Type B pancreatic cell (in vitro differentiated cells): ENCODE measurements around the gene INPPL1. TPM values are rescaled to one million over a fixed set of nuclear protein-coding genes. Genes with fewer than 3 reads are reported as not detected.

ENCODE experiments used
- DNase-seq: peaks from one replicate; pipeline ENCODE4 v3.0.0; 2021; ENCODE audit warnings: mixed read lengths; ENCODE audit not compliant: unreplicated experiment; ENCODE audit errors: extremely low spot score
- H3K27ac Mint-ChIP-seq: 2 replicates; pipeline ENCODE4 v1.8.0; 2021; ENCODE audit warnings: mild to moderate bottlenecking, mixed read lengths
- H3K27me3 Mint-ChIP-seq: 2 replicates; pipeline ENCODE4 v1.8.0; 2021; ENCODE audit warnings: mixed read lengths
- H3K36me3 Mint-ChIP-seq: 2 replicates; pipeline ENCODE4 v1.8.0; 2021; ENCODE audit warnings: mixed read lengths
- H3K4me1 Mint-ChIP-seq: one replicate; pipeline ENCODE4 v1.8.0; 2021; ENCODE audit warnings: mixed read lengths; ENCODE audit not compliant: unreplicated experiment
- H3K4me3 Mint-ChIP-seq: 2 replicates; pipeline ENCODE4 v1.8.0; 2021; ENCODE audit warnings: mild to moderate bottlenecking, mixed read lengths
- H3K9me3 Mint-ChIP-seq: 2 replicates; pipeline ENCODE4 v1.8.0; 2021; ENCODE audit warnings: mixed read lengths
- total RNA-seq: library from RNA; stranded (reverse); gene quantifications from 2 replicates; pipeline ENCODE4 v1.2.1, GENCODE V29; 2021; ENCODE audit warnings: low replicate concordance
- TF ChIP-seq, protein P1 (sequence below): fragments of 200-600 bp; sonication (generic); conservative IDR thresholded peaks from 2 replicates; pipeline ENCODE4 v1.5.0; 2021; ENCODE audit warnings: antibody characterized with exemption, mild to moderate bottlenecking

The INPPL1 gene
- total RNA-seq, 1 donor from 2014 or later, result 231 TPM

DNA sequence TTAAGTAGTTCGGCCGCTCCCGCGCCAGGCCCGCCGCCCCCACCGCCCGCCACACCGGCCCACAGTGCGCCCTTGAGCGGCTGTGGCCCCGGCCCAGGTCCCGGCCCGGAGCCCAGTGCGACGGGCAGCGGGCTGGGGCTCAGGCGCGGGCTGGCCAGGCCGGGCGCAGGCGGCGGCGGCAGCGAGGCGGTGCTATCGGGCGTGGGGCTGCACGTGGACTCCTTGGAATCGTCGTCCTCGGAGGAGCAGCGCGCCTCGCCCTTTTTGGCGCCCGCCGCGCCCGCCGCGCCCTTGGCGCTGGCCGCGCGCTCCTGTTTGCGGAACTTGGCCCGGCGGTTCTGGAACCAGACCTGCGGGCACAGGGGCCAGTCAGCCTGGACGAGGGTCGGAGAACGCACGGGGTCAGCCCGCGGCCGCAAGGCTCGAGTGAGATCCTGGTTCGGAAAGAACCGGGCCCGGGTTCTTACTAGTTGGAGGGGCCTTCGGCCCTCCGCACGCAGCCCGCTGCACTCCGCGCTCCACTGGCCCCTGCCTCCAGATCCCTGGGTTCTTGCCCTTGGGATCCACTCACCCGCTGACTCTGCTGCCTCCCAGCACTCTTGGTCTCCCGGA, 15.4 kb downstream of the INPPL1 start:
- H3K27me3 Mint-ChIP-seq, result peaks cover 43% of the 10 kb centered on the region
- H3K36me3 Mint-ChIP-seq, result peaks cover 10% of the 10 kb centered on the region
- H3K4me3 Mint-ChIP-seq, result peak overlapping the region; percentile 84
- peaks cover 6% of the 10 kb centered on the region for H3K9me3 Mint-ChIP-seq
- TF ChIP-seq, protein P1, sequence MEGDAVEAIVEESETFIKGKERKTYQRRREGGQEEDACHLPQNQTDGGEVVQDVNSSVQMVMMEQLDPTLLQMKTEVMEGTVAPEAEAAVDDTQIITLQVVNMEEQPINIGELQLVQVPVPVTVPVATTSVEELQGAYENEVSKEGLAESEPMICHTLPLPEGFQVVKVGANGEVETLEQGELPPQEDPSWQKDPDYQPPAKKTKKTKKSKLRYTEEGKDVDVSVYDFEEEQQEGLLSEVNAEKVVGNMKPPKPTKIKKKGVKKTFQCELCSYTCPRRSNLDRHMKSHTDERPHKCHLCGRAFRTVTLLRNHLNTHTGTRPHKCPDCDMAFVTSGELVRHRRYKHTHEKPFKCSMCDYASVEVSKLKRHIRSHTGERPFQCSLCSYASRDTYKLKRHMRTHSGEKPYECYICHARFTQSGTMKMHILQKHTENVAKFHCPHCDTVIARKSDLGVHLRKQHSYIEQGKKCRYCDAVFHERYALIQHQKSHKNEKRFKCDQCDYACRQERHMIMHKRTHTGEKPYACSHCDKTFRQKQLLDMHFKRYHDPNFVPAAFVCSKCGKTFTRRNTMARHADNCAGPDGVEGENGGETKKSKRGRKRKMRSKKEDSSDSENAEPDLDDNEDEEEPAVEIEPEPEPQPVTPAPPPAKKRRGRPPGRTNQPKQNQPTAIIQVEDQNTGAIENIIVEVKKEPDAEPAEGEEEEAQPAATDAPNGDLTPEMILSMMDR, result no peak
- DNase-seq, result no peak
- H3K4me1 Mint-ChIP-seq, result peaks cover 27% of the 10 kb centered on the region
- H3K27ac Mint-ChIP-seq, result peak overlapping the region; percentile 56

- TF ChIP-seq, protein P1, result no peak
Observed at GRCh38 chr11:72240461-72241290, 16.1 kb downstream of the INPPL1 start.

GRCh38 chr11:72241291-72241781, 16.8 kb downstream of the INPPL1 start:
- TF ChIP-seq, protein P1, result no peak
- peak overlapping the region; percentile 20 for H3K4me3 Mint-ChIP-seq
- peaks cover 43% of the 10 kb centered on the region for H3K27me3 Mint-ChIP-seq

More at GRCh38 chr11:72240461-72241290, 16.1 kb downstream of the INPPL1 start:
- Mint-ChIP-seq H3K36me3 (peaks cover 10% of the 10 kb centered on the region), H3K27me3 (peaks cover 43% of the 10 kb centered on the region), H3K4me1 (peaks cover 27% of the 10 kb centered on the region), H3K4me3 (peak overlapping the region; percentile 84), H3K27ac (peak overlapping the region; percentile 56), H3K9me3 (peaks cover 6% of the 10 kb centered on the region)
- no peak for DNase-seq

GRCh38 chr11:72242141-72242540, 17.6 kb downstream of the INPPL1 start:
- H3K4me3 Mint-ChIP-seq, result peak overlapping the region; percentile 61

More at GRCh38 chr11:72241291-72241781, 16.8 kb downstream of the INPPL1 start:
- peaks cover 6% of the 10 kb centered on the region for H3K9me3 Mint-ChIP-seq
- no peak for DNase-seq
- no peak overlapping the region for H3K27ac Mint-ChIP-seq
- peaks cover 10% of the 10 kb centered on the region for H3K36me3 Mint-ChIP-seq
- peaks cover 27% of the 10 kb centered on the region for H3K4me1 Mint-ChIP-seq

More at GRCh38 chr11:72242141-72242540, 17.6 kb downstream of the INPPL1 start:
- TF ChIP-seq, protein P1, result no peak
- H3K36me3 Mint-ChIP-seq, result peaks cover 10% of the 10 kb centered on the region
- H3K27me3 Mint-ChIP-seq, result peaks cover 43% of the 10 kb centered on the region
- DNase-seq, result no peak
- H3K9me3 Mint-ChIP-seq, result peaks cover 6% of the 10 kb centered on the region
- H3K27ac Mint-ChIP-seq, result no peak overlapping the region
- H3K4me1 Mint-ChIP-seq, result peaks cover 23% of the 10 kb centered on the region
